HEK293T (cell line): ENCODE data around the gene CDH13.
A peak's percentile ranks its signal among the peaks of the same experiment; 100 is the strongest.

Experiments
- CTCF ChIA-PET: fragments of 350-600 bp; formaldehyde crosslinking; extraction: SDS; loops from one replicate; lab custom pipeline; 2021; ENCODE audit warnings: antibody characterized with exemption, inconsistent platforms; lab: Yijun Ruan, JAX
- POLR2A ChIA-PET: fragments of 350-600 bp; formaldehyde crosslinking; extraction: SDS; loops from one replicate; lab custom pipeline; 2020; ENCODE audit warnings: antibody characterized with exemption, inconsistent platforms; lab: Yijun Ruan, JAX
- DNase-seq: peaks from one replicate; pipeline ENCODE4 v3.0.0; 2012; ENCODE audit warnings: mixed read lengths; ENCODE audit errors: extremely low spot score
- ARNT ChIP-seq: fragments of 450-650 bp; IDR thresholded peaks from 2 replicates; pipeline ENCODE4 v1.6.1; 2017; ENCODE audit warnings: mild to moderate bottlenecking
- BHLHE40 ChIP-seq: fragments of 450-650 bp; IDR thresholded peaks from 2 replicates; pipeline ENCODE4 v1.6.1; 2016; ENCODE audit warnings: mild to moderate bottlenecking, moderate library complexity, borderline replicate concordance
- CTBP1 ChIP-seq: fragments of 450-650 bp; IDR thresholded peaks from 2 replicates; pipeline ENCODE4 v1.6.1; 2016; ENCODE audit warnings: borderline replicate concordance
- ELF4 ChIP-seq: fragments of 450-650 bp; IDR thresholded peaks from 2 replicates; pipeline ENCODE4 v1.6.1; 2017; ENCODE audit warnings: antibody characterized with exemption
- FOXA1 ChIP-seq: fragments of 450-650 bp; IDR thresholded peaks from 2 replicates; pipeline ENCODE4 v1.6.1; 2016; ENCODE audit warnings: mild to moderate bottlenecking
- FOXK2 ChIP-seq: fragments of 450-650 bp; IDR thresholded peaks from 2 replicates; pipeline ENCODE4 v1.6.1; 2016; ENCODE audit warnings: mild to moderate bottlenecking
- FOXM1 ChIP-seq: fragments of 450-650 bp; IDR thresholded peaks from 2 replicates; pipeline ENCODE4 v1.6.1; 2017; ENCODE audit warnings: mild to moderate bottlenecking, borderline replicate concordance
- HDGF ChIP-seq: fragments of 450-650 bp; IDR thresholded peaks from 2 replicates; pipeline ENCODE4 v1.6.1; 2017; ENCODE audit warnings: antibody characterized with exemption, borderline replicate concordance
- L3MBTL2 ChIP-seq: fragments of 450-650 bp; conservative IDR thresholded peaks from 2 replicates; pipeline ENCODE4 v1.6.1; 2016; ENCODE audit warnings: mild to moderate bottlenecking
- LEF1 ChIP-seq: fragments of 450-650 bp; IDR thresholded peaks from 2 replicates; pipeline ENCODE4 v1.6.1; 2017; ENCODE audit warnings: mild to moderate bottlenecking, borderline replicate concordance
- NFRKB ChIP-seq: fragments of 450-650 bp; IDR thresholded peaks from 2 replicates; pipeline ENCODE4 v1.6.1; 2016; ENCODE audit warnings: mild to moderate bottlenecking, moderate library complexity
- PKNOX1 ChIP-seq: fragments of 450-650 bp; IDR thresholded peaks from 2 replicates; pipeline ENCODE4 v1.6.1; 2016
- SP1 ChIP-seq: fragments of 450-650 bp; IDR thresholded peaks from 2 replicates; pipeline ENCODE4 v1.6.1; 2017
- SUZ12 ChIP-seq: fragments of 450-650 bp; IDR thresholded peaks from 2 replicates; pipeline ENCODE4 v1.6.1; 2016; ENCODE audit warnings: mild to moderate bottlenecking
- TARDBP ChIP-seq: fragments of 450-650 bp; IDR thresholded peaks from 2 replicates; pipeline ENCODE4 v1.6.1; 2016
- ZNF384 ChIP-seq: fragments of 450-650 bp; IDR thresholded peaks from 2 replicates; pipeline ENCODE4 v1.6.1; 2016

Gene CDH13

GRCh38 chr16:83418565-83418964 is 791.8 kb downstream of the CDH13 start:
- ChIA-PET CTCF (no interaction called here), POLR2A (no interaction called here)
- DNase-seq: no peak
- no peak for TF ChIP-seq ZNF384
- no peak for TF ChIP-seq LEF1
- no peak for TF ChIP-seq HDGF
- TF ChIP-seq PKNOX1: no peak
- TF ChIP-seq SUZ12: no peak
- no peak for TF ChIP-seq FOXK2
- TF ChIP-seq FOXM1: no peak
- no peak for TF ChIP-seq CTBP1
- TF ChIP-seq ARNT: no peak

GRCh38 chr16:83420206-83420760 is 793.5 kb downstream of the CDH13 start:
- peak; percentile 6 for DNase-seq
- POLR2A ChIA-PET: no interaction called here
- CTCF ChIA-PET: no interaction called here
- TF ChIP-seq SUZ12 (no peak), L3MBTL2 (no peak), NFRKB (no peak), SP1 (no peak), PKNOX1 (no peak), ARNT (no peak), FOXM1 (no peak), CTBP1 (no peak), ZNF384 (no peak), TARDBP (no peak), ELF4 (no peak), BHLHE40 (no peak), HDGF (no peak), LEF1 (no peak), FOXK2 (no peak), FOXA1 (no peak)

- ChIA-PET POLR2A (no interaction called here), CTCF (interaction anchor here (0.6 kb wide), 1 partner anchor 13 kb away, joined by 3 read pairs; no protein-coding TSS in a partner anchor)
- TF ChIP-seq ARNT (no peak), SP1 (no peak), PKNOX1 (no peak), ELF4 (no peak), FOXA1 (no peak), SUZ12 (no peak), NFRKB (no peak), BHLHE40 (no peak), CTBP1 (no peak), ZNF384 (no peak), FOXK2 (no peak)
- DNase-seq: no peak
Measured at GRCh38 chr16:83433201-83433600, 806.4 kb downstream of the CDH13 start.

GRCh38 chr16:83437036-83437435 is 810.3 kb downstream of the CDH13 start:
- TF ChIP-seq FOXM1 (no peak), NFRKB (no peak), SP1 (no peak), PKNOX1 (no peak), FOXK2 (no peak), HDGF (no peak), LEF1 (no peak), ELF4 (no peak), SUZ12 (no peak), BHLHE40 (no peak), ZNF384 (no peak), ARNT (no peak), TARDBP (no peak), L3MBTL2 (no peak)
- ChIA-PET POLR2A (no interaction called here), CTCF (interaction anchor here (0.6 to 1.2 kb wide), 3 partner anchors 9 to 334 kb away, joined by 3 to 4 read pairs (median 3); no protein-coding TSS in a partner anchor)
- no peak for DNase-seq

DNA sequence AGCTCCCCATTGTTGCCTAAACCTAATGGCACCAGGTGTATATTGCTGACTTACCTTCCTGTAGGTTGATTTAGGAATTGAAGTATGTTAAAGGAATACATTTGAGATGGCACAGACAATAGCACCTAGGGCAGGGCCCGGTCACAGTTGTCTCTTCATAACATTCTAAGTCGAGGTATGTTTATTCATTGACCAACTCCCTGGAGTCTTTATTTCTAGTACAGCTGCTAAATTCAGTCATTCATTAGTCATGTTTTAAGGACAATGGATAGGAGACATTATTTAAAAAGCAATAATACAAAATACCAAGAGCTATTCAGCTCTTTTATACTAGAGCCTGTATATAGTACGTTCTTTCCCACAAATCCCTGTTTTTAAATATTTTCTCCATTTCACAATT is 811.6 kb downstream of the CDH13 start:
- TF ChIP-seq FOXM1: no peak
- no peak for TF ChIP-seq PKNOX1
- no peak for TF ChIP-seq NFRKB
- no peak for TF ChIP-seq HDGF
- TF ChIP-seq ZNF384: no peak
- no peak for TF ChIP-seq CTBP1
- TF ChIP-seq LEF1: no peak
- TF ChIP-seq ELF4: no peak
- ChIA-PET CTCF (interaction anchor here (1.2 kb wide), 1 partner anchor 8 kb away, joined by 4 read pairs; no protein-coding TSS in a partner anchor), POLR2A (no interaction called here)
- no peak for DNase-seq
